Astrocyte (in vitro differentiated cells and primary cell): ENCODE measurements around the gene TLCD4. TPM values are rescaled to one million over a fixed set of nuclear protein-coding genes. Genes with fewer than 3 reads are reported as not detected.

Source experiments
- DNase-seq: peaks from one replicate; pipeline ENCODE4 v3.0.0-alpha.2; 2010; ENCODE audit warnings: low read depth
- FAIRE-seq: peaks from 2 replicates; lab custom pipeline; 2011; peaks lifted over from hg19 to GRCh38; lab: Jason Lieb, UNC
- H2AFZ ChIP-seq: 2 replicates; pipeline ENCODE4 v1.6.0; 2012; ENCODE audit warnings: low read depth, low read length, inconsistent platforms
- H3K27ac ChIP-seq: 2 replicates; pipeline ENCODE4 v1.5.1; 2011; ENCODE audit warnings: low read depth, low read length, inconsistent platforms
- H3K27me3 ChIP-seq: 2 replicates; pipeline ENCODE4 v1.6.0; 2011; ENCODE audit warnings: low read length, inconsistent platforms; ENCODE audit not compliant: insufficient read depth
- H3K36me3 ChIP-seq: 2 replicates; pipeline ENCODE4 v1.5.1; 2011; ENCODE audit warnings: low read length, inconsistent platforms; ENCODE audit not compliant: insufficient read depth
- H3K4me1 ChIP-seq: 2 replicates; pipeline ENCODE4 v1.5.1; 2011; ENCODE audit warnings: low read length, inconsistent platforms; ENCODE audit not compliant: insufficient read depth
- H3K4me2 ChIP-seq: 2 replicates; pipeline ENCODE4 v1.6.0; 2012; ENCODE audit warnings: low read length, inconsistent platforms
- H3K4me3 ChIP-seq: 2 replicates; pipeline ENCODE4 v1.5.1; 2011; ENCODE audit warnings: low read depth, mild to moderate bottlenecking, low read length, inconsistent platforms; ENCODE audit not compliant: insufficient read depth
- H3K79me2 ChIP-seq: 2 replicates; pipeline ENCODE4 v1.6.0; 2012; ENCODE audit warnings: mild to moderate bottlenecking, low read length, inconsistent platforms; ENCODE audit not compliant: insufficient read depth
- H3K9ac ChIP-seq: 2 replicates; pipeline ENCODE4 v1.6.0; 2012; ENCODE audit warnings: mild to moderate bottlenecking, low read length, inconsistent platforms
- H3K9me3 ChIP-seq: 2 replicates; pipeline ENCODE4 v1.5.1; 2012; ENCODE audit warnings: low read depth, mild to moderate bottlenecking, low read length, inconsistent platforms; ENCODE audit not compliant: insufficient read depth
- H4K20me1 ChIP-seq: 2 replicates; pipeline ENCODE4 v1.6.0; 2012; ENCODE audit warnings: low read length, inconsistent platforms; ENCODE audit not compliant: insufficient read depth
- H3K27ac Mint-ChIP-seq: one replicate; pipeline ENCODE4 v1.8.0; 2021; ENCODE audit warnings: mild to moderate bottlenecking, mixed read lengths; ENCODE audit not compliant: unreplicated experiment
- H3K27me3 Mint-ChIP-seq: one replicate; pipeline ENCODE4 v1.8.0; 2021; ENCODE audit warnings: low read depth, mixed read lengths; ENCODE audit not compliant: unreplicated experiment
- H3K36me3 Mint-ChIP-seq: one replicate; pipeline ENCODE4 v1.8.0; 2021; ENCODE audit warnings: low read depth, mixed read lengths; ENCODE audit not compliant: unreplicated experiment
- H3K4me1 Mint-ChIP-seq: one replicate; pipeline ENCODE4 v1.8.0; 2021; ENCODE audit warnings: low read depth, mixed read lengths; ENCODE audit not compliant: unreplicated experiment
- H3K4me3 Mint-ChIP-seq: one replicate; pipeline ENCODE4 v1.8.0; 2021; ENCODE audit warnings: mild to moderate bottlenecking, moderate library complexity, mixed read lengths; ENCODE audit not compliant: unreplicated experiment
- H3K9me3 Mint-ChIP-seq: one replicate; pipeline ENCODE4 v1.8.0; 2021; ENCODE audit warnings: mild to moderate bottlenecking, mixed read lengths; ENCODE audit not compliant: unreplicated experiment
- CTCF ChIP-seq: IDR thresholded peaks from 2 replicates; pipeline ENCODE4 v1.5.1; 2011; ENCODE audit warnings: low read depth, mild to moderate bottlenecking, inconsistent platforms, low read length, moderate library complexity; ENCODE audit not compliant: insufficient read depth
- EZH2 ChIP-seq: IDR thresholded peaks from 2 replicates; pipeline ENCODE4 v1.6.1; 2012; ENCODE audit warnings: mild to moderate bottlenecking, low read length, inconsistent platforms; ENCODE audit not compliant: insufficient read depth
- total RNA-seq: library from RNA; stranded (reverse); gene quantifications from 2 replicates; pipeline ENCODE4 v1.2.1, GENCODE V29; 2021

Gene TLCD4
- total RNA-seq, 1 donor from 2014 or later, result 1.8 TPM

- H3K79me2 ChIP-seq, result no peaks in the 10 kb centered on the region
- H2AFZ ChIP-seq, result no peak overlapping the region
- no peak overlapping the region for H3K27ac Mint-ChIP-seq
- H3K27ac ChIP-seq, result no peak overlapping the region
- no peaks in the 10 kb centered on the region for H3K27me3 Mint-ChIP-seq
- no peaks in the 10 kb centered on the region for H3K9me3 ChIP-seq
- H3K27me3 ChIP-seq, result no peaks in the 10 kb centered on the region
- no peak overlapping the region for H3K4me2 ChIP-seq
- H3K9me3 Mint-ChIP-seq, result peaks cover 2% of the 10 kb centered on the region
- H3K4me1 ChIP-seq, result no peaks in the 10 kb centered on the region
- no peak overlapping the region for H3K4me3 ChIP-seq
- H3K36me3 Mint-ChIP-seq, result no peaks in the 10 kb centered on the region
- no peak overlapping the region for H3K9ac ChIP-seq
- FAIRE-seq (no peak), DNase-seq (no peak)
- H3K36me3 ChIP-seq, result no peaks in the 10 kb centered on the region
- no peak for TF ChIP-seq EZH2
- no peak for TF ChIP-seq CTCF
- no peaks in the 10 kb centered on the region for H4K20me1 ChIP-seq
- H3K4me3 Mint-ChIP-seq, result no peak overlapping the region
- peaks cover 4% of the 10 kb centered on the region for H3K4me1 Mint-ChIP-seq
Observed at GRCh38 chr1:95095833-95096217, 21.3 kb upstream of the TLCD4 start.

GRCh38 chr1:95096218-95096841, 20.8 kb upstream of the TLCD4 start:
- Histone ChIP-seq H3K4me3 (no peak overlapping the region), H3K4me1 (no peaks in the 10 kb centered on the region), H3K9ac (no peak overlapping the region), H3K79me2 (no peaks in the 10 kb centered on the region), H3K27me3 (no peaks in the 10 kb centered on the region), H3K36me3 (no peaks in the 10 kb centered on the region), H2AFZ (no peak overlapping the region), H4K20me1 (no peaks in the 10 kb centered on the region), H3K9me3 (no peaks in the 10 kb centered on the region), H3K27ac (no peak overlapping the region), H3K4me2 (no peak overlapping the region)
- FAIRE-seq (no peak), DNase-seq (no peak)
- Mint-ChIP-seq H3K4me1 (peaks cover 4% of the 10 kb centered on the region), H3K36me3 (no peaks in the 10 kb centered on the region), H3K27ac (no peak overlapping the region), H3K27me3 (no peaks in the 10 kb centered on the region), H3K9me3 (peaks cover 2% of the 10 kb centered on the region), H3K4me3 (no peak overlapping the region)
- TF ChIP-seq EZH2 (no peak), CTCF (no peak)

GRCh38 chr1:95097426-95097825, 19.7 kb upstream of the TLCD4 start:
- Histone ChIP-seq H2AFZ (no peak overlapping the region), H3K4me2 (no peak overlapping the region), H4K20me1 (no peaks in the 10 kb centered on the region), H3K27me3 (peaks cover 7% of the 10 kb centered on the region), H3K4me3 (no peak overlapping the region), H3K9me3 (no peaks in the 10 kb centered on the region), H3K9ac (no peak overlapping the region), H3K79me2 (no peaks in the 10 kb centered on the region), H3K36me3 (no peaks in the 10 kb centered on the region), H3K27ac (no peak overlapping the region), H3K4me1 (no peaks in the 10 kb centered on the region)
- DNase-seq (no peak), FAIRE-seq (no peak)
- Mint-ChIP-seq H3K36me3 (no peaks in the 10 kb centered on the region), H3K27ac (no peak overlapping the region), H3K9me3 (peaks cover under 1% of the 10 kb centered on the region), H3K27me3 (no peaks in the 10 kb centered on the region), H3K4me1 (peaks cover 4% of the 10 kb centered on the region), H3K4me3 (no peak overlapping the region)
- TF ChIP-seq CTCF (no peak), EZH2 (no peak)
